HepG2 (cell line): ENCODE results near the gene HLA-F.

Experiments used
- EZH2 ChIP-seq: conservative IDR thresholded peaks from 2 replicates; pipeline ENCODE4 v1.6.1; 2012; ENCODE audit warnings: mild to moderate bottlenecking, low read depth, low read length, moderate library complexity
- FOXC1 ChIP-seq: sonication (generic); formaldehyde crosslinking; IDR thresholded peaks from 2 replicates; pipeline ENCODE4 v1.8.0; 2022; ENCODE audit warnings: mild to moderate bottlenecking, missing genetic modification reagents, borderline replicate concordance
- FOXK1 ChIP-seq: sonication (generic); formaldehyde crosslinking; IDR thresholded peaks from 2 replicates; pipeline ENCODE4 v1.4.0; 2020; ENCODE audit warnings: low read depth, missing genetic modification reagents, borderline replicate concordance
- HDAC2 ChIP-seq: sonication (generic); formaldehyde crosslinking; IDR thresholded peaks from 2 replicates; pipeline ENCODE4 v1.4.0; 2020; ENCODE audit warnings: missing genetic modification reagents
- HDAC6 ChIP-seq: fragments of 200-600 bp; sonication (generic); IDR thresholded peaks from 2 replicates; pipeline ENCODE4 v1.7.0; 2017; ENCODE audit warnings: mild to moderate bottlenecking, antibody characterized with exemption, low read length, low read depth
- MTA3 ChIP-seq: sonication (generic); formaldehyde crosslinking; IDR thresholded peaks from 2 replicates; pipeline ENCODE4 v1.4.0; 2020; ENCODE audit warnings: missing genetic modification reagents
- ZFX ChIP-seq: sonication (generic); formaldehyde crosslinking; IDR thresholded peaks from 2 replicates; pipeline ENCODE4 v1.4.0; 2020; ENCODE audit warnings: mild to moderate bottlenecking, low read depth, missing genetic modification reagents, moderate library complexity
- ZNF20 ChIP-seq: sonication (generic); formaldehyde crosslinking; IDR thresholded peaks from 2 replicates; pipeline ENCODE4 v1.4.0; 2020; ENCODE audit warnings: mild to moderate bottlenecking, moderate library complexity, missing genetic modification reagents
- ZNF224 ChIP-seq: sonication (generic); formaldehyde crosslinking; IDR thresholded peaks from 2 replicates; pipeline ENCODE4 v1.5.0; 2020; ENCODE audit warnings: mild to moderate bottlenecking, missing genetic modification reagents
- ZNF274 ChIP-seq: sonication (generic); formaldehyde crosslinking; IDR thresholded peaks from 2 replicates; pipeline ENCODE4 v1.5.1; 2020; ENCODE audit warnings: mild to moderate bottlenecking, missing genetic modification reagents
- TF ChIP-seq, protein P1 (sequence below): sonication (generic); formaldehyde crosslinking; IDR thresholded peaks from 2 replicates; pipeline ENCODE4 v1.5.0; 2020; ENCODE audit warnings: mild to moderate bottlenecking, missing genetic modification reagents, moderate library complexity
- TF ChIP-seq, protein P2 (sequence below): IDR thresholded peaks from 2 replicates; pipeline ENCODE4 v1.6.1; 2012; ENCODE audit warnings: inconsistent platforms
- TF ChIP-seq, protein P3 (sequence below): sonication (generic); formaldehyde crosslinking; IDR thresholded peaks from 2 replicates; pipeline ENCODE4 v1.4.0; 2020; ENCODE audit warnings: missing genetic modification reagents
- TF ChIP-seq, protein P4 (sequence below): sonication (generic); formaldehyde crosslinking; IDR thresholded peaks from 2 replicates; pipeline ENCODE4; 2020; ENCODE audit warnings: missing genetic modification reagents, mild to moderate bottlenecking, borderline replicate concordance

- TF ChIP-seq, protein P1, sequence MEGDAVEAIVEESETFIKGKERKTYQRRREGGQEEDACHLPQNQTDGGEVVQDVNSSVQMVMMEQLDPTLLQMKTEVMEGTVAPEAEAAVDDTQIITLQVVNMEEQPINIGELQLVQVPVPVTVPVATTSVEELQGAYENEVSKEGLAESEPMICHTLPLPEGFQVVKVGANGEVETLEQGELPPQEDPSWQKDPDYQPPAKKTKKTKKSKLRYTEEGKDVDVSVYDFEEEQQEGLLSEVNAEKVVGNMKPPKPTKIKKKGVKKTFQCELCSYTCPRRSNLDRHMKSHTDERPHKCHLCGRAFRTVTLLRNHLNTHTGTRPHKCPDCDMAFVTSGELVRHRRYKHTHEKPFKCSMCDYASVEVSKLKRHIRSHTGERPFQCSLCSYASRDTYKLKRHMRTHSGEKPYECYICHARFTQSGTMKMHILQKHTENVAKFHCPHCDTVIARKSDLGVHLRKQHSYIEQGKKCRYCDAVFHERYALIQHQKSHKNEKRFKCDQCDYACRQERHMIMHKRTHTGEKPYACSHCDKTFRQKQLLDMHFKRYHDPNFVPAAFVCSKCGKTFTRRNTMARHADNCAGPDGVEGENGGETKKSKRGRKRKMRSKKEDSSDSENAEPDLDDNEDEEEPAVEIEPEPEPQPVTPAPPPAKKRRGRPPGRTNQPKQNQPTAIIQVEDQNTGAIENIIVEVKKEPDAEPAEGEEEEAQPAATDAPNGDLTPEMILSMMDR (CRISPR knock-in tag), result no peak
- TF ChIP-seq HDAC2 (CRISPR knock-in tag) (no peak), ZNF224 (CRISPR knock-in tag) (no peak), ZNF20 (CRISPR knock-in tag) (no peak), MTA3 (CRISPR knock-in tag) (no peak), ZNF274 (no peak), ZFX (no peak), EZH2 (no peak), FOXK1 (CRISPR knock-in tag) (no peak), FOXC1 (CRISPR knock-in tag) (no peak), HDAC6 (no peak)
- TF ChIP-seq, protein P2, sequence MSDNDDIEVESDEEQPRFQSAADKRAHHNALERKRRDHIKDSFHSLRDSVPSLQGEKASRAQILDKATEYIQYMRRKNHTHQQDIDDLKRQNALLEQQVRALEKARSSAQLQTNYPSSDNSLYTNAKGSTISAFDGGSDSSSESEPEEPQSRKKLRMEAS, result no peak
- TF ChIP-seq, protein P3, sequence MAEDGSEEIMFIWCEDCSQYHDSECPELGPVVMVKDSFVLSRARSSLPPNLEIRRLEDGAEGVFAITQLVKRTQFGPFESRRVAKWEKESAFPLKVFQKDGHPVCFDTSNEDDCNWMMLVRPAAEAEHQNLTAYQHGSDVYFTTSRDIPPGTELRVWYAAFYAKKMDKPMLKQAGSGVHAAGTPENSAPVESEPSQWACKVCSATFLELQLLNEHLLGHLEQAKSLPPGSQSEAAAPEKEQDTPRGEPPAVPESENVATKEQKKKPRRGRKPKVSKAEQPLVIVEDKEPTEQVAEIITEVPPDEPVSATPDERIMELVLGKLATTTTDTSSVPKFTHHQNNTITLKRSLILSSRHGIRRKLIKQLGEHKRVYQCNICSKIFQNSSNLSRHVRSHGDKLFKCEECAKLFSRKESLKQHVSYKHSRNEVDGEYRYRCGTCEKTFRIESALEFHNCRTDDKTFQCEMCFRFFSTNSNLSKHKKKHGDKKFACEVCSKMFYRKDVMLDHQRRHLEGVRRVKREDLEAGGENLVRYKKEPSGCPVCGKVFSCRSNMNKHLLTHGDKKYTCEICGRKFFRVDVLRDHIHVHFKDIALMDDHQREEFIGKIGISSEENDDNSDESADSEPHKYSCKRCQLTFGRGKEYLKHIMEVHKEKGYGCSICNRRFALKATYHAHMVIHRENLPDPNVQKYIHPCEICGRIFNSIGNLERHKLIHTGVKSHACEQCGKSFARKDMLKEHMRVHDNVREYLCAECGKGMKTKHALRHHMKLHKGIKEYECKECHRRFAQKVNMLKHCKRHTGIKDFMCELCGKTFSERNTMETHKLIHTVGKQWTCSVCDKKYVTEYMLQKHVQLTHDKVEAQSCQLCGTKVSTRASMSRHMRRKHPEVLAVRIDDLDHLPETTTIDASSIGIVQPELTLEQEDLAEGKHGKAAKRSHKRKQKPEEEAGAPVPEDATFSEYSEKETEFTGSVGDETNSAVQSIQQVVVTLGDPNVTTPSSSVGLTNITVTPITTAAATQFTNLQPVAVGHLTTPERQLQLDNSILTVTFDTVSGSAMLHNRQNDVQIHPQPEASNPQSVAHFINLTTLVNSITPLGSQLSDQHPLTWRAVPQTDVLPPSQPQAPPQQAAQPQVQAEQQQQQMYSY, result no peak
- TF ChIP-seq, protein P4, sequence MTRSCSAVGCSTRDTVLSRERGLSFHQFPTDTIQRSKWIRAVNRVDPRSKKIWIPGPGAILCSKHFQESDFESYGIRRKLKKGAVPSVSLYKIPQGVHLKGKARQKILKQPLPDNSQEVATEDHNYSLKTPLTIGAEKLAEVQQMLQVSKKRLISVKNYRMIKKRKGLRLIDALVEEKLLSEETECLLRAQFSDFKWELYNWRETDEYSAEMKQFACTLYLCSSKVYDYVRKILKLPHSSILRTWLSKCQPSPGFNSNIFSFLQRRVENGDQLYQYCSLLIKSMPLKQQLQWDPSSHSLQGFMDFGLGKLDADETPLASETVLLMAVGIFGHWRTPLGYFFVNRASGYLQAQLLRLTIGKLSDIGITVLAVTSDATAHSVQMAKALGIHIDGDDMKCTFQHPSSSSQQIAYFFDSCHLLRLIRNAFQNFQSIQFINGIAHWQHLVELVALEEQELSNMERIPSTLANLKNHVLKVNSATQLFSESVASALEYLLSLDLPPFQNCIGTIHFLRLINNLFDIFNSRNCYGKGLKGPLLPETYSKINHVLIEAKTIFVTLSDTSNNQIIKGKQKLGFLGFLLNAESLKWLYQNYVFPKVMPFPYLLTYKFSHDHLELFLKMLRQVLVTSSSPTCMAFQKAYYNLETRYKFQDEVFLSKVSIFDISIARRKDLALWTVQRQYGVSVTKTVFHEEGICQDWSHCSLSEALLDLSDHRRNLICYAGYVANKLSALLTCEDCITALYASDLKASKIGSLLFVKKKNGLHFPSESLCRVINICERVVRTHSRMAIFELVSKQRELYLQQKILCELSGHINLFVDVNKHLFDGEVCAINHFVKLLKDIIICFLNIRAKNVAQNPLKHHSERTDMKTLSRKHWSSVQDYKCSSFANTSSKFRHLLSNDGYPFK (CRISPR knock-in tag), result no peak
Measured at GRCh38 chr6:29739882-29740261, 16.6 kb downstream of the HLA-F start.
